T-helper 1 cell treated with Interleukin-12 subunit alpha and Interleukin-12 subunit beta and Interleukin-4 antibody, amounts not matched to agents 30 μg/mL and 1 μg/mL, for 36 hours (primary cell): ENCODE data around the gene HCN1.
"Not testable (repeated sequence)": the region's sequence is repeated elsewhere in the genome, so short reads cannot be mapped to it uniquely, and the experiment has no call there.

Source experiments
- H3K27ac Mint-ChIP-seq: one replicate; pipeline ENCODE4 v1.8.0; 2021; ENCODE audit warnings: mild to moderate bottlenecking, mixed read lengths
- H3K27me3 Mint-ChIP-seq: one replicate; pipeline ENCODE4 v1.8.0; 2021; ENCODE audit warnings: low read depth, mixed read lengths
- H3K36me3 Mint-ChIP-seq: one replicate; pipeline ENCODE4 v1.8.0; 2021; ENCODE audit warnings: low read depth, mixed read lengths
- H3K4me1 Mint-ChIP-seq: one replicate; pipeline ENCODE4 v1.8.0; 2021; ENCODE audit warnings: low read depth, mixed read lengths
- H3K4me3 Mint-ChIP-seq: one replicate; pipeline ENCODE4 v1.8.0; 2021; ENCODE audit warnings: mild to moderate bottlenecking, moderate library complexity, mixed read lengths
- H3K9me3 Mint-ChIP-seq: one replicate; pipeline ENCODE4 v1.8.0; 2021; ENCODE audit warnings: mixed read lengths

The HCN1 gene

GRCh38 chr5:45542421-45542820 is 153.8 kb downstream of the HCN1 start:
- no peak overlapping the region for H3K4me3 Mint-ChIP-seq
- peaks cover 21% of the 10 kb centered on the region for H3K9me3 Mint-ChIP-seq
- H3K27ac Mint-ChIP-seq = no peak overlapping the region
- no peaks in the 10 kb centered on the region for H3K36me3 Mint-ChIP-seq
- no peaks in the 10 kb centered on the region for H3K4me1 Mint-ChIP-seq
- no peaks in the 10 kb centered on the region for H3K27me3 Mint-ChIP-seq

GRCh38 chr5:45533663-45534062 is 162.5 kb downstream of the HCN1 start:
- no peak overlapping the region for H3K27ac Mint-ChIP-seq
- H3K4me1 Mint-ChIP-seq = no peaks in the 10 kb centered on the region
- H3K9me3 Mint-ChIP-seq = peaks cover 34% of the 10 kb centered on the region
- no peaks in the 10 kb centered on the region for H3K36me3 Mint-ChIP-seq
- no peaks in the 10 kb centered on the region for H3K27me3 Mint-ChIP-seq
- H3K4me3 Mint-ChIP-seq = no peak overlapping the region

- Mint-ChIP-seq H3K27ac (no peak overlapping the region), H3K27me3 (no peaks in the 10 kb centered on the region), H3K36me3 (no peaks in the 10 kb centered on the region)
Measured at GRCh38 chr5:45532826-45533624, 163.2 kb downstream of the HCN1 start.

GRCh38 chr5:45521067-45521466 is 175.1 kb downstream of the HCN1 start:
- Mint-ChIP-seq H3K36me3 (no peaks in the 10 kb centered on the region), H3K9me3 (no peaks in the 10 kb centered on the region), H3K27ac (no peak overlapping the region), H3K27me3 (no peaks in the 10 kb centered on the region), H3K4me3 (no peak overlapping the region), H3K4me1 (no peaks in the 10 kb centered on the region)

More at GRCh38 chr5:45532826-45533624, 163.2 kb downstream of the HCN1 start:
- peaks cover 34% of the 10 kb centered on the region for H3K9me3 Mint-ChIP-seq
- no peak overlapping the region for H3K4me3 Mint-ChIP-seq
- no peaks in the 10 kb centered on the region for H3K4me1 Mint-ChIP-seq

- H3K27ac Mint-ChIP-seq = no peak overlapping the region
- H3K36me3 Mint-ChIP-seq = no peaks in the 10 kb centered on the region
- H3K9me3 Mint-ChIP-seq = peaks cover 12% of the 10 kb centered on the region
- no peak overlapping the region for H3K4me3 Mint-ChIP-seq
- no peaks in the 10 kb centered on the region for H3K27me3 Mint-ChIP-seq
- H3K4me1 Mint-ChIP-seq = no peaks in the 10 kb centered on the region
Measured at GRCh38 chr5:45512521-45512920, 183.7 kb downstream of the HCN1 start.

- Mint-ChIP-seq H3K4me1 (no peaks in the 10 kb centered on the region), H3K27ac (no peak overlapping the region), H3K9me3 (peaks cover 9% of the 10 kb centered on the region), H3K4me3 (no peak overlapping the region), H3K27me3 (no peaks in the 10 kb centered on the region), H3K36me3 (no peaks in the 10 kb centered on the region)
Measured at GRCh38 chr5:45509371-45509770, 186.8 kb downstream of the HCN1 start.

GRCh38 chr5:45508135-45508534 is 188.0 kb downstream of the HCN1 start:
- Mint-ChIP-seq H3K36me3 (no peaks in the 10 kb centered on the region), H3K9me3 (peaks cover 9% of the 10 kb centered on the region), H3K27ac (no peak overlapping the region), H3K4me3 (no peak overlapping the region), H3K4me1 (no peaks in the 10 kb centered on the region), H3K27me3 (no peaks in the 10 kb centered on the region)

GRCh38 chr5:45507178-45507577 is 189.0 kb downstream of the HCN1 start:
- H3K27ac Mint-ChIP-seq = no peak overlapping the region

GRCh38 chr5:45499006-45499405 is 197.2 kb downstream of the HCN1 start:
- not testable (repeated sequence) for H3K36me3 Mint-ChIP-seq, H3K27me3 Mint-ChIP-seq, H3K4me1 Mint-ChIP-seq, H3K4me3 Mint-ChIP-seq, H3K27ac Mint-ChIP-seq
- H3K9me3 Mint-ChIP-seq = peaks cover 22% of the 10 kb centered on the region

More at GRCh38 chr5:45507178-45507577, 189.0 kb downstream of the HCN1 start:
- Mint-ChIP-seq H3K4me1 (no peaks in the 10 kb centered on the region), H3K27me3 (no peaks in the 10 kb centered on the region), H3K4me3 (no peak overlapping the region), H3K36me3 (no peaks in the 10 kb centered on the region), H3K9me3 (peaks cover 11% of the 10 kb centered on the region)

GRCh38 chr5:45491368-45491767 is 204.8 kb downstream of the HCN1 start:
- Mint-ChIP-seq H3K4me1 (no peaks in the 10 kb centered on the region), H3K36me3 (no peaks in the 10 kb centered on the region), H3K4me3 (no peak overlapping the region), H3K27ac (no peak overlapping the region), H3K27me3 (no peaks in the 10 kb centered on the region), H3K9me3 (peaks cover 17% of the 10 kb centered on the region)

- Mint-ChIP-seq H3K27me3 (no peaks in the 10 kb centered on the region), H3K4me1 (no peaks in the 10 kb centered on the region), H3K27ac (no peak overlapping the region), H3K9me3 (peaks cover 16% of the 10 kb centered on the region), H3K36me3 (no peaks in the 10 kb centered on the region), H3K4me3 (no peak overlapping the region)
Measured at GRCh38 chr5:45484781-45485180, 211.4 kb downstream of the HCN1 start.

GRCh38 chr5:45454114-45454513 is 242.1 kb downstream of the HCN1 start:
- no peaks in the 10 kb centered on the region for H3K36me3 Mint-ChIP-seq
- H3K4me3 Mint-ChIP-seq = no peak overlapping the region
- no peaks in the 10 kb centered on the region for H3K27me3 Mint-ChIP-seq
- no peaks in the 10 kb centered on the region for H3K4me1 Mint-ChIP-seq
- H3K27ac Mint-ChIP-seq = no peak overlapping the region
- H3K9me3 Mint-ChIP-seq = peaks cover 11% of the 10 kb centered on the region

GRCh38 chr5:45444856-45445255 is 251.3 kb downstream of the HCN1 start:
- H3K9me3 Mint-ChIP-seq, H3K4me1 Mint-ChIP-seq, H3K27ac Mint-ChIP-seq, H3K27me3 Mint-ChIP-seq, H3K4me3 Mint-ChIP-seq, H3K36me3 Mint-ChIP-seq: not testable (repeated sequence)

- Mint-ChIP-seq H3K4me3 (no peak overlapping the region), H3K9me3 (peaks cover 4% of the 10 kb centered on the region), H3K27me3 (no peaks in the 10 kb centered on the region), H3K27ac (no peak overlapping the region), H3K4me1 (no peaks in the 10 kb centered on the region), H3K36me3 (no peaks in the 10 kb centered on the region)
Measured at GRCh38 chr5:45440466-45440865, 255.7 kb downstream of the HCN1 start.

- Mint-ChIP-seq H3K4me3 (no peak overlapping the region), H3K27me3 (no peaks in the 10 kb centered on the region), H3K36me3 (no peaks in the 10 kb centered on the region), H3K9me3 (peaks cover 11% of the 10 kb centered on the region), H3K27ac (no peak overlapping the region), H3K4me1 (no peaks in the 10 kb centered on the region)
Measured at GRCh38 chr5:45437752-45438151, 258.4 kb downstream of the HCN1 start.
